K562 (cell line): Measurements from ENCODE around the gene DDX43. TPM values are rescaled to one million over a fixed set of nuclear protein-coding genes. Genes with fewer than 3 reads are reported as not detected.

Experiments used
- ATAC-seq: fragments of 200-7000 bp; cut with Tn5 transposase; 3 replicates; pipeline ENCODE4 v1.9.1; 2020; ENCODE audit warnings: moderate library complexity
- BruUV-seq: library from RNA; stranded (reverse); fragments of 400-500 nt; replicated peaks from 2 replicates; lab custom pipeline; 2021; lab: Mats Ljungman, UMichigan
- CTCF ChIA-PET: fragments of 300-600 bp; formaldehyde crosslinking; extraction: SDS; loops from one replicate; lab custom pipeline; 2021; ENCODE audit warnings: low intra/inter-chr PET ratio; lab: Yijun Ruan, JAX
- POLR2A ChIA-PET: fragments of 300-600, 350-650 bp; sonication (Branson Sonifier 250); formaldehyde crosslinking; extraction: SDS; loops from one replicate; lab custom pipeline; 2021; ENCODE audit warnings: antibody characterized with exemption, inconsistent platforms; lab: Yijun Ruan, JAX
- DNase-seq, 4 experiments: peaks; one replicate each; pipeline versions ENCODE4 v3.0.0 to v3.0.0-alpha.2; 2011 to 2018; ENCODE audit warnings: low spot score in 3 of 4, mixed read lengths in 3 of 4; ENCODE audit errors: extremely low read depth in 1 of 4
- FAIRE-seq: peaks from 2 replicates; lab custom pipeline; 2011; peaks lifted over from hg19 to GRCh38; lab: Jason Lieb, UNC
- H2AFZ ChIP-seq: 2 replicates; pipeline ENCODE4 v1.6.0; 2011; ENCODE audit warnings: low read depth, low read length, control low read depth, inconsistent platforms
- H3K27ac ChIP-seq: fragments of 200-600 bp; 3 replicates; pipeline ENCODE4 v1.8.0; 2011; ENCODE audit warnings: low read depth, mild to moderate bottlenecking, control low read depth, inconsistent platforms, low read length, moderate library complexity, mixed read lengths; ENCODE audit errors: extremely low read depth
- H3K27me3 ChIP-seq, 2 experiments: fragments of 300-600 bp in 1 of 2; 2 replicates in 1 of 2; 3 replicates in 1 of 2; pipeline versions ENCODE4 v1.6.0 to v1.8.0; 2011; ENCODE audit warnings: inconsistent platforms in 2 of 2, low read length in 2 of 2, mild to moderate bottlenecking in 1 of 2, mixed read lengths in 1 of 2, moderate library complexity in 1 of 2; ENCODE audit not compliant: control insufficient read depth in 2 of 2, insufficient read depth in 2 of 2
- H3K36me3 ChIP-seq: fragments of 300-600 bp; 3 replicates; pipeline ENCODE4 v1.8.0; 2011; ENCODE audit warnings: mild to moderate bottlenecking, low read length, inconsistent platforms; ENCODE audit not compliant: control insufficient read depth, insufficient read depth
- H3K4me1 ChIP-seq, 2 experiments: fragments of 200-600 bp in 1 of 2; replicated peaks in 1 of 2; 2 replicates in 1 of 2; 3 replicates in 1 of 2; pipeline versions ENCODE4 v1.5.1 to v1.8.0; 2011; ENCODE audit warnings: inconsistent platforms in 2 of 2, low read length in 2 of 2, mild to moderate bottlenecking in 1 of 2, mixed read lengths in 1 of 2, moderate library complexity in 1 of 2; ENCODE audit not compliant: control insufficient read depth in 2 of 2, insufficient read depth in 2 of 2
- H3K4me2 ChIP-seq: 2 replicates; pipeline ENCODE4 v1.6.1; 2011; ENCODE audit warnings: low read length, control low read depth, inconsistent platforms, mixed read lengths; ENCODE audit not compliant: insufficient read depth
- H3K4me3 ChIP-seq: fragments of 200-600 bp; sonication (generic), shearing (Covaris generic); 2 replicates; pipeline ENCODE4 v1.5.1; 2016; ENCODE audit warnings: control low read depth, inconsistent platforms
- H3K79me2 ChIP-seq: fragments of 200-600 bp; 3 replicates; pipeline ENCODE4 v1.8.0; 2011; ENCODE audit warnings: low read length, inconsistent platforms; ENCODE audit not compliant: control insufficient read depth, insufficient read depth
- H3K9ac ChIP-seq, 2 experiments: 2 replicates each; pipeline versions ENCODE4 v1.6.0 to v1.6.1; 2011; ENCODE audit warnings: low read depth in 2 of 2, low read length in 2 of 2, control low read depth in 1 of 2, inconsistent platforms in 1 of 2, mild to moderate bottlenecking in 1 of 2, mixed read lengths in 1 of 2; ENCODE audit not compliant: insufficient read depth in 1 of 2
- H3K9me1 ChIP-seq: one replicate; pipeline ENCODE4 v1.6.0; 2011; ENCODE audit warnings: inconsistent platforms, mild to moderate bottlenecking, low read length, moderate library complexity; ENCODE audit not compliant: control insufficient read depth, insufficient read depth
- H3K9me3 ChIP-seq: replicated peaks from 2 replicates; pipeline ENCODE4 v1.5.1; 2011; ENCODE audit warnings: low read depth, low read length, inconsistent platforms; ENCODE audit not compliant: control insufficient read depth, insufficient read depth
- H4K20me1 ChIP-seq: replicated peaks from 2 replicates; pipeline ENCODE4 v1.6.1; 2011; ENCODE audit warnings: low read length, inconsistent platforms, mixed read lengths; ENCODE audit not compliant: control insufficient read depth, insufficient read depth
- NELFE ChIP-seq: IDR thresholded peaks from 2 replicates; pipeline ENCODE4 v1.6.1; 2011; ENCODE audit warnings: mild to moderate bottlenecking; ENCODE audit not compliant: insufficient read depth, insufficient read length
- NR3C1 ChIP-seq: sonication (generic); formaldehyde crosslinking; IDR thresholded peaks from 2 replicates; pipeline ENCODE4 v1.8.1; 2022; ENCODE audit warnings: missing genetic modification reagents
- RBFOX2 ChIP-seq: fragments of 200-400 bp; formaldehyde crosslinking; IDR thresholded peaks from 2 replicates; pipeline ENCODE4 v1.6.1; 2017; ENCODE audit warnings: low read depth, mild to moderate bottlenecking, low read length, moderate library complexity
- RBM14 ChIP-seq: fragments of 200-400 bp; formaldehyde crosslinking; IDR thresholded peaks from 2 replicates; pipeline ENCODE4 v1.6.1; 2018; ENCODE audit warnings: low read depth, mild to moderate bottlenecking, low read length, moderate library complexity, borderline replicate concordance; ENCODE audit not compliant: insufficient read depth
- SAFB ChIP-seq: fragments of 200-400 bp; formaldehyde crosslinking; IDR thresholded peaks from 2 replicates; pipeline ENCODE4 v1.6.1; 2017; ENCODE audit warnings: low read depth, low read length, borderline replicate concordance
- SMAD4 ChIP-seq: fragments of 250-450 bp; sonication (Bioruptor Pico); conservative IDR thresholded peaks from 2 replicates; pipeline ENCODE4 v1.8.0; 2021; ENCODE audit warnings: inconsistent platforms, mild to moderate bottlenecking, moderate library complexity
- ZBED1 ChIP-seq: IDR thresholded peaks from 2 replicates; pipeline ENCODE4 v1.6.1; 2014
- ZNF408 ChIP-seq: fragments of 250-450 bp; sonication (Bioruptor Pico); IDR thresholded peaks from 2 replicates; pipeline ENCODE4 v1.4.0; 2020; ENCODE audit warnings: low read depth, mild to moderate bottlenecking, moderate library complexity
- ZNF766 ChIP-seq: fragments of 200-800 bp; sonication (Bioruptor generic); conservative IDR thresholded peaks from 2 replicates; pipeline ENCODE4 v1.6.1; 2016; ENCODE audit warnings: missing genetic modification characterization, missing compliant biosample characterization
- WGBS: fragments of 100-300 bp; shearing (Covaris generic); methylation state at CpG from one replicate; pipeline ENCODE4 v1.1.6; 2016; ENCODE audit warnings: low coverage, mixed read lengths; ENCODE audit not compliant: insufficient coverage; ENCODE audit errors: missing lambda C conversion rate; 5-methylcytosine and 5-hydroxymethylcytosine counted together
- in situ Hi-C: fragments of 300-500 bp; cut with MboI; formaldehyde crosslinking; loops from 4 replicates; pipeline ENCODE4 v1.15.0; 2018; ENCODE audit warnings: inconsistent platforms, mixed read lengths
- intact Hi-C: fragments of 100-400 bp; cut with micrococcal nuclease; formaldehyde crosslinking; loops from 2 replicates; pipeline ENCODE4 v1.14.2; 2022
- polyA plus RNA-seq, 8 experiments: library from polyadenylated mRNA; depleted of rRNA in 4 of 8; stranded (reverse) in 5 of 8; unstranded in 3 of 8; fragments of >200 nt; fragmentation: Nextera tagmentation in 2 of 8; fragmentation: Illumina TruSeq in 1 of 8; extraction: Ambion mirVana in 2 of 8; extraction: Trizol in 1 of 8; gene quantifications; 2 replicates each; pipeline versions ENCODE4 v1.2.1 to v1.2.3, GENCODE V29; 2011 to 2014; ENCODE audit warnings: inconsistent platforms in 1 of 8, missing spikeins in 1 of 8
- total RNA-seq, 7 experiments: library from RNA; depleted of rRNA in 6 of 7; stranded (reverse); fragments of >200 nt in 6 of 7; fragmentation: Illumina TruSeq in 2 of 7; extraction: Trizol in 2 of 7; gene quantifications; 2 replicates each; pipeline versions ENCODE4 v1.2.1 to v1.2.3, GENCODE V29; 2011 to 2021; ENCODE audit warnings: low replicate concordance in 1 of 7
- TF ChIP-seq, protein P1 (sequence below): fragments of 450-650 bp; IDR thresholded peaks from 2 replicates; pipeline ENCODE4 v1.6.1; 2016; ENCODE audit warnings: mild to moderate bottlenecking, moderate library complexity
- TF ChIP-seq, protein P2 (sequence below): fragments of 250-450 bp; sonication (Bioruptor Pico); IDR thresholded peaks from 2 replicates; pipeline ENCODE4 v1.4.0; 2020

Gene DDX43
- total and polyA plus RNA-seq, 9 of the 15 experiments (the other 6 are each of a cell fraction or from before 2014, with no cell fraction given) = 0.07 to 0.88 (median 0.25) TPM

DNA sequence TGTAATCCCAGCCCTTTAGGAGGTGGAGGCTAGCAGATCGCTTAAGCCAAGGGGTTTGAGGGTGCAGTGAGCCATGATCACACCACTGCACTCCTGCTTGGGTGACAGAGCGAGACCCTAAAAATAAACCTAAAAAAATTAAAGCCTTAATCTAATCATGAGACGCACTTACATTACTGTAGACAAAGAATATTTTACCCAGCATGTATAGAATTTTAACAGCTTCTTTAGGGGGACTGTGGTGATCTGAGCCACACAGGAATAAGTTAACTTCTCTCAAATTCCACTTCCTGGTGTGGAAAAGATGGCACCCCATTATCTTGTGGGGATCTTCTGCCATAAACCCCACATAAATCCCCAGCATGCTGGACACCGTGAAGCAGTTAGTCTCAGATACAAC lies 22.6 kb upstream of the DDX43 start:
- Histone ChIP-seq H3K9me1 (no peaks in the 10 kb centered on the region), H4K20me1 (no peaks in the 10 kb centered on the region), H3K79me2 (no peaks in the 10 kb centered on the region), H3K4me3 (no peak overlapping the region), H3K4me2 (no peak overlapping the region), H3K9ac (no peak overlapping the region), H3K4me1 (peaks cover 4 to 8% of the 10 kb centered on the region in 2 experiments; a peak in 3 of 5 replicates), H3K36me3 (no peaks in the 10 kb centered on the region), H3K27ac (no peak overlapping the region), H2AFZ (no peak overlapping the region; the same call in 1 of the 2 replicates), H3K9me3 (no peaks in the 10 kb centered on the region), H3K27me3 (peaks cover 0 to 11% of the 10 kb centered on the region in 2 experiments; a peak in 2 of 5 replicates)
- intact Hi-C loops (no loop called here), in situ Hi-C loops (no loop called here)
- CTCF ChIA-PET = no interaction called here
- WGBS = 67% methylated on average over 4 of the region's 4 CpGs
- POLR2A ChIA-PET = no interaction called here
- TF ChIP-seq RBM14 (no peak), ZBED1 (no peak), NELFE (no peak), ZNF766 (CRISPR knock-in tag) (no peak), RBFOX2 (no peak), ZNF408 (CRISPR knock-in tag) (no peak), NR3C1 (CRISPR knock-in tag) (no peak), SMAD4 (no peak), SAFB (no peak)
- TF ChIP-seq, protein P1, sequence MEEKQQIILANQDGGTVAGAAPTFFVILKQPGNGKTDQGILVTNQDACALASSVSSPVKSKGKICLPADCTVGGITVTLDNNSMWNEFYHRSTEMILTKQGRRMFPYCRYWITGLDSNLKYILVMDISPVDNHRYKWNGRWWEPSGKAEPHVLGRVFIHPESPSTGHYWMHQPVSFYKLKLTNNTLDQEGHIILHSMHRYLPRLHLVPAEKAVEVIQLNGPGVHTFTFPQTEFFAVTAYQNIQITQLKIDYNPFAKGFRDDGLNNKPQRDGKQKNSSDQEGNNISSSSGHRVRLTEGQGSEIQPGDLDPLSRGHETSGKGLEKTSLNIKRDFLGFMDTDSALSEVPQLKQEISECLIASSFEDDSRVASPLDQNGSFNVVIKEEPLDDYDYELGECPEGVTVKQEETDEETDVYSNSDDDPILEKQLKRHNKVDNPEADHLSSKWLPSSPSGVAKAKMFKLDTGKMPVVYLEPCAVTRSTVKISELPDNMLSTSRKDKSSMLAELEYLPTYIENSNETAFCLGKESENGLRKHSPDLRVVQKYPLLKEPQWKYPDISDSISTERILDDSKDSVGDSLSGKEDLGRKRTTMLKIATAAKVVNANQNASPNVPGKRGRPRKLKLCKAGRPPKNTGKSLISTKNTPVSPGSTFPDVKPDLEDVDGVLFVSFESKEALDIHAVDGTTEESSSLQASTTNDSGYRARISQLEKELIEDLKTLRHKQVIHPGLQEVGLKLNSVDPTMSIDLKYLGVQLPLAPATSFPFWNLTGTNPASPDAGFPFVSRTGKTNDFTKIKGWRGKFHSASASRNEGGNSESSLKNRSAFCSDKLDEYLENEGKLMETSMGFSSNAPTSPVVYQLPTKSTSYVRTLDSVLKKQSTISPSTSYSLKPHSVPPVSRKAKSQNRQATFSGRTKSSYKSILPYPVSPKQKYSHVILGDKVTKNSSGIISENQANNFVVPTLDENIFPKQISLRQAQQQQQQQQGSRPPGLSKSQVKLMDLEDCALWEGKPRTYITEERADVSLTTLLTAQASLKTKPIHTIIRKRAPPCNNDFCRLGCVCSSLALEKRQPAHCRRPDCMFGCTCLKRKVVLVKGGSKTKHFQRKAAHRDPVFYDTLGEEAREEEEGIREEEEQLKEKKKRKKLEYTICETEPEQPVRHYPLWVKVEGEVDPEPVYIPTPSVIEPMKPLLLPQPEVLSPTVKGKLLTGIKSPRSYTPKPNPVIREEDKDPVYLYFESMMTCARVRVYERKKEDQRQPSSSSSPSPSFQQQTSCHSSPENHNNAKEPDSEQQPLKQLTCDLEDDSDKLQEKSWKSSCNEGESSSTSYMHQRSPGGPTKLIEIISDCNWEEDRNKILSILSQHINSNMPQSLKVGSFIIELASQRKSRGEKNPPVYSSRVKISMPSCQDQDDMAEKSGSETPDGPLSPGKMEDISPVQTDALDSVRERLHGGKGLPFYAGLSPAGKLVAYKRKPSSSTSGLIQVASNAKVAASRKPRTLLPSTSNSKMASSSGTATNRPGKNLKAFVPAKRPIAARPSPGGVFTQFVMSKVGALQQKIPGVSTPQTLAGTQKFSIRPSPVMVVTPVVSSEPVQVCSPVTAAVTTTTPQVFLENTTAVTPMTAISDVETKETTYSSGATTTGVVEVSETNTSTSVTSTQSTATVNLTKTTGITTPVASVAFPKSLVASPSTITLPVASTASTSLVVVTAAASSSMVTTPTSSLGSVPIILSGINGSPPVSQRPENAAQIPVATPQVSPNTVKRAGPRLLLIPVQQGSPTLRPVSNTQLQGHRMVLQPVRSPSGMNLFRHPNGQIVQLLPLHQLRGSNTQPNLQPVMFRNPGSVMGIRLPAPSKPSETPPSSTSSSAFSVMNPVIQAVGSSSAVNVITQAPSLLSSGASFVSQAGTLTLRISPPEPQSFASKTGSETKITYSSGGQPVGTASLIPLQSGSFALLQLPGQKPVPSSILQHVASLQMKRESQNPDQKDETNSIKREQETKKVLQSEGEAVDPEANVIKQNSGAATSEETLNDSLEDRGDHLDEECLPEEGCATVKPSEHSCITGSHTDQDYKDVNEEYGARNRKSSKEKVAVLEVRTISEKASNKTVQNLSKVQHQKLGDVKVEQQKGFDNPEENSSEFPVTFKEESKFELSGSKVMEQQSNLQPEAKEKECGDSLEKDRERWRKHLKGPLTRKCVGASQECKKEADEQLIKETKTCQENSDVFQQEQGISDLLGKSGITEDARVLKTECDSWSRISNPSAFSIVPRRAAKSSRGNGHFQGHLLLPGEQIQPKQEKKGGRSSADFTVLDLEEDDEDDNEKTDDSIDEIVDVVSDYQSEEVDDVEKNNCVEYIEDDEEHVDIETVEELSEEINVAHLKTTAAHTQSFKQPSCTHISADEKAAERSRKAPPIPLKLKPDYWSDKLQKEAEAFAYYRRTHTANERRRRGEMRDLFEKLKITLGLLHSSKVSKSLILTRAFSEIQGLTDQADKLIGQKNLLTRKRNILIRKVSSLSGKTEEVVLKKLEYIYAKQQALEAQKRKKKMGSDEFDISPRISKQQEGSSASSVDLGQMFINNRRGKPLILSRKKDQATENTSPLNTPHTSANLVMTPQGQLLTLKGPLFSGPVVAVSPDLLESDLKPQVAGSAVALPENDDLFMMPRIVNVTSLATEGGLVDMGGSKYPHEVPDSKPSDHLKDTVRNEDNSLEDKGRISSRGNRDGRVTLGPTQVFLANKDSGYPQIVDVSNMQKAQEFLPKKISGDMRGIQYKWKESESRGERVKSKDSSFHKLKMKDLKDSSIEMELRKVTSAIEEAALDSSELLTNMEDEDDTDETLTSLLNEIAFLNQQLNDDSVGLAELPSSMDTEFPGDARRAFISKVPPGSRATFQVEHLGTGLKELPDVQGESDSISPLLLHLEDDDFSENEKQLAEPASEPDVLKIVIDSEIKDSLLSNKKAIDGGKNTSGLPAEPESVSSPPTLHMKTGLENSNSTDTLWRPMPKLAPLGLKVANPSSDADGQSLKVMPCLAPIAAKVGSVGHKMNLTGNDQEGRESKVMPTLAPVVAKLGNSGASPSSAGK = no peak
- TF ChIP-seq, protein P2, sequence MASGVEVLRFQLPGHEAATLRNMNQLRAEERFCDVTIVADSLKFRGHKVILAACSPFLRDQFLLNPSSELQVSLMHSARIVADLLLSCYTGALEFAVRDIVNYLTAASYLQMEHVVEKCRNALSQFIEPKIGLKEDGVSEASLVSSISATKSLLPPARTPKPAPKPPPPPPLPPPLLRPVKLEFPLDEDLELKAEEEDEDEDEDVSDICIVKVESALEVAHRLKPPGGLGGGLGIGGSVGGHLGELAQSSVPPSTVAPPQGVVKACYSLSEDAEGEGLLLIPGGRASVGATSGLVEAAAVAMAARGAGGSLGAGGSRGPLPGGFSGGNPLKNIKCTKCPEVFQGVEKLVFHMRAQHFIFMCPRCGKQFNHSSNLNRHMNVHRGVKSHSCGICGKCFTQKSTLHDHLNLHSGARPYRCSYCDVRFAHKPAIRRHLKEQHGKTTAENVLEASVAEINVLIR = no peak
- ATAC-seq = no peak
- no peak for FAIRE-seq
- no TSS peak for BruUV-seq
- DNase-seq = no peak
